Mucosa of descending colon (tissue), 3 donors: ENCODE measurements around the gene IMMP2L. TPM values are rescaled to one million over a fixed set of nuclear protein-coding genes. Genes with fewer than 3 reads are reported as not detected.

Experiments used
- ATAC-seq: fragments of 200-7000 bp; cut with Tn5 transposase; one replicate; pipeline ENCODE4 v1.9.1; 2020; ENCODE audit warnings: mild to moderate bottlenecking, moderate library complexity
- DNase-seq, 3 donors: peaks; one replicate each; pipeline ENCODE4 v3.0.0-alpha.2; 2020
- H3K36me3 ChIP-seq: fragments of 200-600 bp; one replicate; pipeline ENCODE4 v1.8.0; 2021; ENCODE audit warnings: low read depth, mild to moderate bottlenecking
- H3K4me1 ChIP-seq: fragments of 200-600 bp; one replicate; pipeline ENCODE4 v1.8.0; 2021; ENCODE audit warnings: low read depth, mild to moderate bottlenecking
- H3K4me3 ChIP-seq: fragments of 200-600 bp; one replicate; pipeline ENCODE4 v1.8.0; 2021; ENCODE audit warnings: mild to moderate bottlenecking
- H3K9me3 ChIP-seq: fragments of 200-600 bp; one replicate; pipeline ENCODE4 v1.8.0; 2021; ENCODE audit warnings: mild to moderate bottlenecking
- CTCF ChIP-seq: fragments of 200-600 bp; IDR thresholded peaks from one replicate; pipeline ENCODE4 v1.8.0; 2022; ENCODE audit warnings: antibody characterized with exemption, mild to moderate bottlenecking
- intact Hi-C, 2 donors: fragments of 100-400 bp; cut with DNase I in 1 of 2; cut with micrococcal nuclease in 1 of 2; formaldehyde crosslinking; loops; one replicate each; pipeline versions ENCODE4 v1.11.0 to v1.11.1; 2022; cut with DNase I, micrococcal nuclease
- total RNA-seq, 3 donors: library from RNA; stranded (reverse); fragmentation: NEBNext Ultra II Directional in 2 of 3; extraction: Animal tissue kit (Norgen Biotek cat#: 25700) in 2 of 3; gene quantifications; one replicate each; pipeline versions ENCODE4 v1.2.1 to v1.2.4, GENCODE V29; 2021 to 2023
- donor health status: DM: no; HTN: no; CAD: no; lungs with moderate emphysema.
- donor health status: DM: no; HTN: no; CAD: no.
- donor health status: DM: no; HTN: yes; CAD: no.

Gene IMMP2L
- total RNA-seq, 3 donors from 2014 or later: 12.1 to 20.7 (median 17.7) TPM

- Histone ChIP-seq H3K4me1 (no peaks in the 10 kb centered on the region), H3K9me3 (no peaks in the 10 kb centered on the region), H3K36me3 (no peaks in the 10 kb centered on the region), H3K4me3 (no peak overlapping the region)
- DNase-seq (no peak), ATAC-seq (no peak)
- intact Hi-C loops: no loop called here
- no peak for TF ChIP-seq CTCF
These were observed 386.3 kb downstream of the IMMP2L start for GRCh38 chr7:111175908-111176441.

DNA sequence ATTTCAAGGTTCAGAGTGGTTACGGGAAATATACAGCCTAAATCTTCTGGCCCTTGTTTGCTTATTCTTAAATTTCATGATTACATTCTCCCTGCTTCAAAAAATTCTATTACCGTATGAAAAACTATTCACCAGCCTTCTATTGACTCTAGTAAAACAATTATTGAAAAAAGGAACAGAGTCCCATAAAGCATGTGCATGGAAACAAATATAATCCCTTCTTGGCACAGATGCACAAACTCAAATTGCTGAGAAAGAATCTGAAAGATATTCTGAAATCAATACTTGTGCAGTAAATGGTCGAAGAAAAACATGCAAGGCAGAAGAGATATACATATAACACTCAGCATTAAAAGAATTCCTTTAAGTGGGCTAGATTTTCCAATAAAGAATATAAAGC lies 387.8 kb downstream of the IMMP2L start:
- Histone ChIP-seq H3K4me3 (no peak overlapping the region), H3K36me3 (no peaks in the 10 kb centered on the region), H3K4me1 (no peaks in the 10 kb centered on the region), H3K9me3 (no peaks in the 10 kb centered on the region)
- TF ChIP-seq CTCF: no peak
- DNase-seq: no peak
- intact Hi-C loops: no loop called here
- ATAC-seq: no peak

DNA sequence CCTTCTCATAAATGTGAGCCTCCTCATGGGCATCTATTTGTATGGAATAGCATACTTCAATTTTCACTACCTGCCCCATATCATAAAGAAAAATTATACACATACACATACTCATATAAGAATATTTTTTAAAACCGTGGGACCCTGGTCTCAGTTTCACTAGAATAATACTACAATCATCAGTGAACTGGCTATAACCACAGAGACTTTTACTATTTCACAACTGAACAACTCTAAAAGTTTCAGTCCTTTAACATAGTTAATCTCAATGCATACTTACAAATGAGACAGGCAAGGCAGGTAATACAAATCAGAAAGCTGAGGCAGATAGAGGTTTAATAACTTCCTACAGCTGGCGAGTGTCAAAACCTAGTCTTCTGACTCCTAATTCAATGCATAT lies 388.3 kb downstream of the IMMP2L start:
- H3K36me3 ChIP-seq: no peaks in the 10 kb centered on the region
- DNase-seq (no peak), ATAC-seq (no peak)
- H3K4me1 ChIP-seq: no peaks in the 10 kb centered on the region
- no peaks in the 10 kb centered on the region for H3K9me3 ChIP-seq
- TF ChIP-seq CTCF: no peak
- H3K4me3 ChIP-seq: no peak overlapping the region
- intact Hi-C loops: no loop called here

DNA sequence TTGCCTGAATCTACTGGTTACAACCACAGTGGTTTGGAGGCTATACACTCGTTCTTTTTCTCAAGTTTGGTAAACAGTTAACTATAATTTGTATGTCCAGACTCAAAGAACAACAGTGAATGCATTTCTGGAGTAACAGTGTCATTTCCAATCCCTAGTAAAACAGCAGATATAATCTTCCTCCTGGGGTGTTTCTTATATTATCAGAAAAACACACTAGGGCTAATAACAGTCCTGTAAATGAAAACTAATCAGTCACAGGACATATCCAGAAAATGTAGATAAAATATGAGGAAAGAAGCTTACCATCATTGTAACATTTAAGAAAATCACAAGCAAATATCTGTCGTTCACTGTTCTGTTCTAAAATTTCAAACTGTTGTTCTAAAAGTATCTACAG lies 388.8 kb downstream of the IMMP2L start:
- Histone ChIP-seq H3K9me3 (no peaks in the 10 kb centered on the region), H3K4me1 (no peaks in the 10 kb centered on the region), H3K4me3 (no peak overlapping the region), H3K36me3 (no peaks in the 10 kb centered on the region)
- intact Hi-C loops: no loop called here
- no peak for TF ChIP-seq CTCF
- ATAC-seq: no peak
- no peak for DNase-seq

- no peak for TF ChIP-seq CTCF
- Histone ChIP-seq H3K4me3 (no peak overlapping the region), H3K4me1 (no peaks in the 10 kb centered on the region), H3K9me3 (no peaks in the 10 kb centered on the region), H3K36me3 (no peaks in the 10 kb centered on the region)
- DNase-seq (no peak), ATAC-seq (no peak)
- intact Hi-C loops: no loop called here
These were observed 389.6 kb downstream of the IMMP2L start for GRCh38 chr7:111172564-111173257.
